22Rv1 (cell line): ENCODE results near the gene FGR.

Experiments
- H3K27ac ChIP-seq: fragments of 450-650 bp; 2 replicates; pipeline ENCODE4 v1.5.1; 2017
- ZFX ChIP-seq: fragments of 450-650 bp; IDR thresholded peaks from 2 replicates; pipeline ENCODE4 v1.6.1; 2017; ENCODE audit warnings: antibody characterized with exemption, borderline replicate concordance
- TF ChIP-seq, protein P1 (sequence below): fragments of 450-650 bp; IDR thresholded peaks from 2 replicates; pipeline ENCODE4 v1.5.1; 2017; ENCODE audit warnings: mild to moderate bottlenecking

FGR gene

DNA sequence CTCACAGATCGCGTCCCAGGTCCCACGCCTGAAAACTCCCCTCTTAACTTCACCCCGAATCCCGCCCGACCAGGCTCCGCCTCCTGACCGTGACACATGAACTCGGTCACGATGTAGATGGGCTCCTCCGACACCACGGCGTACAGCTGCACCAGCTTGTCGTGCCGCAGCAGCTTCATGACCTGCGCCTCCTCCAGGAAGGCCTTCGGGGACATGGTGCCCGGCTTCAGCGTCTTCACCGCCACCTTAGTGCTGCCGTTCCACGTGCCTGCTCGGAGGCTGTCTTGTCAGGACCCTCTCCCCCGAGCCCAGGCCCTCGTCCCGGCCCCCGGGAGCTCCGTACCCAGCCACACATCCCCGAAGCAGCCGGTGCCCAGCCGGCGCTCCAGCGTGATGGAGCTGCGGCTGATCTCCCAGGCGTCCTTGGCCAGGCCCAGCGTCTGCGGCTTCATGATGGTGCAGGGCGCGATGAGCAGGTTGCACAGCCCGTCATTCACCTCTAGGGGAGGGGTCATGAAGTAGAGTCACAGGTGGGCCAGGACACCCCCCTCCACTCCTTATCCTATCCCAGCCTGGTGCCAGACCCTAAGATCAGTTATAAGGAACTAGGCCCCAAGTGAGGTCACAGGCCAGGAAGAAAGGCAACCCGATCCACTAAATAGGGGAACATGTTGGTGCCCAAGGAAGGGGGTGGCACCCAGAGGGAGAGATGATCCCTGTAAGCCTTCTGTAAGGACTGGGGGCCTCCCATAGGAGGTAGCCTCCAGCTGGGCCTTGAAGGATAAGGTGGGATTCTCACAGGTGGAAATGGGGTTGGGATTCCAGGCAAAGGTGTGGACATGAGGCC lies 19.4 kb downstream of the FGR start:
- H3K27ac ChIP-seq, result no peak overlapping the region
- TF ChIP-seq ZFX, result no peak
- TF ChIP-seq, protein P1, sequence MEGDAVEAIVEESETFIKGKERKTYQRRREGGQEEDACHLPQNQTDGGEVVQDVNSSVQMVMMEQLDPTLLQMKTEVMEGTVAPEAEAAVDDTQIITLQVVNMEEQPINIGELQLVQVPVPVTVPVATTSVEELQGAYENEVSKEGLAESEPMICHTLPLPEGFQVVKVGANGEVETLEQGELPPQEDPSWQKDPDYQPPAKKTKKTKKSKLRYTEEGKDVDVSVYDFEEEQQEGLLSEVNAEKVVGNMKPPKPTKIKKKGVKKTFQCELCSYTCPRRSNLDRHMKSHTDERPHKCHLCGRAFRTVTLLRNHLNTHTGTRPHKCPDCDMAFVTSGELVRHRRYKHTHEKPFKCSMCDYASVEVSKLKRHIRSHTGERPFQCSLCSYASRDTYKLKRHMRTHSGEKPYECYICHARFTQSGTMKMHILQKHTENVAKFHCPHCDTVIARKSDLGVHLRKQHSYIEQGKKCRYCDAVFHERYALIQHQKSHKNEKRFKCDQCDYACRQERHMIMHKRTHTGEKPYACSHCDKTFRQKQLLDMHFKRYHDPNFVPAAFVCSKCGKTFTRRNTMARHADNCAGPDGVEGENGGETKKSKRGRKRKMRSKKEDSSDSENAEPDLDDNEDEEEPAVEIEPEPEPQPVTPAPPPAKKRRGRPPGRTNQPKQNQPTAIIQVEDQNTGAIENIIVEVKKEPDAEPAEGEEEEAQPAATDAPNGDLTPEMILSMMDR, result no peak

- H3K27ac ChIP-seq, result no peak overlapping the region
- no peak for TF ChIP-seq ZFX
- TF ChIP-seq, protein P1, result no peak
Measured at GRCh38 chr1:27614625-27615344, 20.2 kb downstream of the FGR start.

GRCh38 chr1:27614043-27614624 lies 20.9 kb downstream of the FGR start:
- H3K27ac ChIP-seq, result no peak overlapping the region
- no peak for TF ChIP-seq ZFX
- TF ChIP-seq, protein P1, result no peak

- H3K27ac ChIP-seq, result no peak overlapping the region
- no peak for TF ChIP-seq ZFX
- TF ChIP-seq, protein P1, result no peak
Measured at GRCh38 chr1:27612718-27613117, 22.3 kb downstream of the FGR start.

- no peak for TF ChIP-seq ZFX
- TF ChIP-seq, protein P1, result no peak
- no peak overlapping the region for H3K27ac ChIP-seq
Measured at GRCh38 chr1:27611450-27611849, 23.5 kb downstream of the FGR start.

DNA sequence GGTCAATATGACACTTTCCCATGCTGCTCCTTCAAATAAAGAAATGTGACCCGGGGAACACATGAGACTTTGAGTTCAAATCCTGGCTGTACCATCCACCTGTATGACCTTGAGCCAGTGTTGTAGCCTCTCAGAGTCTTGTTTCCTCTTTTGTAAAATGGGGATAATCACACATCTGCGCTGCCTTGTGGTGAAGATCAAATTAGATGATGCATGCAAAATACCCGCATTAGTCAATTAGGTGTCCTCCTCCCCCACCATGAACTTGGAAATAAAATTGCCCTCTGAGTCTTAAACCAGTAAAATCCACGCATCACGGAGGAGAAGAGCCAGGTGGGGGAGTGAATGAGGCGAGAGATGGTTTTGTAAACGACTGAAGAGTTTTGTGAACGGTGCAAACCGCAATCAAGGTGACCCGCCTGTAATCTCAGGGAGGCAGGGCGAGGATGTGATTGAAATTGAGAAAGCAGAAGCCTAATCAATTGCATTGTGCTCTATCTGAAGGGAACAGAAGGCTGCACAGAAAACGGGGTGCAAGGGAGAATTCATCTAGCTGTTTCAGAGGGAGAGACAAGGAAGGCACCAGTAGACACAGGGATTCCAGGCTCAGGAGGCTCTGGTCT lies 25.3 kb downstream of the FGR start:
- TF ChIP-seq, protein P1, result no peak
- no peak for TF ChIP-seq ZFX
- no peak overlapping the region for H3K27ac ChIP-seq
